ENCODE measurements around the gene GASK1B.

The GASK1B gene

GRCh38 chr4:158182736-158183135 lies 9.9 kb upstream of the GASK1B start:
- Histone ChIP-seq H3K4me3 (ENCODE audit: low read depth, low read length) (no peak overlapping the region), H3K36me3 (ENCODE audit: control insufficient read depth, insufficient read depth, low read length) (no peaks in the 10 kb centered on the region), H3K4me1 (ENCODE audit: control insufficient read depth, insufficient read depth, low read length) (no peaks in the 10 kb centered on the region), H3K27me3 (ENCODE audit: control insufficient read depth, insufficient read depth, low read length) (no peaks in the 10 kb centered on the region), H3K9me3 (ENCODE audit: control insufficient read depth, insufficient read depth, low read length) (no peaks in the 10 kb centered on the region), H3K9ac (ENCODE audit: low read depth, low read length) (no peak overlapping the region), H3K27ac (ENCODE audit: low read depth, low read length) (no peak overlapping the region)

GRCh38 chr4:158181906-158182305 lies 9.1 kb upstream of the GASK1B start:
- Histone ChIP-seq H3K27me3 (ENCODE audit: control insufficient read depth, insufficient read depth, low read length) (no peaks in the 10 kb centered on the region), H3K4me1 (ENCODE audit: control insufficient read depth, insufficient read depth, low read length) (no peaks in the 10 kb centered on the region), H3K4me3 (ENCODE audit: low read depth, low read length) (no peak overlapping the region), H3K27ac (ENCODE audit: low read depth, low read length) (no peak overlapping the region), H3K36me3 (ENCODE audit: control insufficient read depth, insufficient read depth, low read length) (no peaks in the 10 kb centered on the region), H3K9me3 (ENCODE audit: control insufficient read depth, insufficient read depth, low read length) (no peaks in the 10 kb centered on the region), H3K9ac (ENCODE audit: low read depth, low read length) (no peak overlapping the region)

- no peak overlapping the region for H3K27ac ChIP-seq (ENCODE audit: low read depth, low read length)
- no peaks in the 10 kb centered on the region for H3K27me3 ChIP-seq (ENCODE audit: control insufficient read depth, insufficient read depth, low read length)
- no peak overlapping the region for H3K4me3 ChIP-seq (ENCODE audit: low read depth, low read length)
- no peaks in the 10 kb centered on the region for H3K4me1 ChIP-seq (ENCODE audit: control insufficient read depth, insufficient read depth, low read length)
- H3K9ac ChIP-seq (ENCODE audit: low read depth, low read length), result no peak overlapping the region
- H3K9me3 ChIP-seq (ENCODE audit: control insufficient read depth, insufficient read depth, low read length), result no peaks in the 10 kb centered on the region
- no peaks in the 10 kb centered on the region for H3K36me3 ChIP-seq (ENCODE audit: control insufficient read depth, insufficient read depth, low read length)
Observed at GRCh38 chr4:158179465-158179864, 6.6 kb upstream of the GASK1B start.

GRCh38 chr4:158176776-158177175 lies 4.0 kb upstream of the GASK1B start:
- Histone ChIP-seq H3K9me3 (ENCODE audit: control insufficient read depth, insufficient read depth, low read length) (no peaks in the 10 kb centered on the region), H3K27ac (ENCODE audit: low read depth, low read length) (no peak overlapping the region), H3K36me3 (ENCODE audit: control insufficient read depth, insufficient read depth, low read length) (no peaks in the 10 kb centered on the region), H3K27me3 (ENCODE audit: control insufficient read depth, insufficient read depth, low read length) (no peaks in the 10 kb centered on the region), H3K9ac (ENCODE audit: low read depth, low read length) (no peak overlapping the region), H3K4me3 (ENCODE audit: low read depth, low read length) (no peak overlapping the region), H3K4me1 (ENCODE audit: control insufficient read depth, insufficient read depth, low read length) (peaks cover 5% of the 10 kb centered on the region)

GRCh38 chr4:158176108-158176507 lies 3.3 kb upstream of the GASK1B start:
- no peak overlapping the region for H3K27ac ChIP-seq (ENCODE audit: low read depth, low read length)
- no peak overlapping the region for H3K4me3 ChIP-seq (ENCODE audit: low read depth, low read length)
- no peaks in the 10 kb centered on the region for H3K9me3 ChIP-seq (ENCODE audit: control insufficient read depth, insufficient read depth, low read length)
- no peak overlapping the region for H3K9ac ChIP-seq (ENCODE audit: low read depth, low read length)
- H3K36me3 ChIP-seq (ENCODE audit: control insufficient read depth, insufficient read depth, low read length), result no peaks in the 10 kb centered on the region
- H3K4me1 ChIP-seq (ENCODE audit: control insufficient read depth, insufficient read depth, low read length), result peaks cover 5% of the 10 kb centered on the region
- no peaks in the 10 kb centered on the region for H3K27me3 ChIP-seq (ENCODE audit: control insufficient read depth, insufficient read depth, low read length)

- Histone ChIP-seq H3K36me3 (ENCODE audit: control insufficient read depth, insufficient read depth, low read length) (no peaks in the 10 kb centered on the region), H3K27me3 (ENCODE audit: control insufficient read depth, insufficient read depth, low read length) (no peaks in the 10 kb centered on the region), H3K4me1 (ENCODE audit: control insufficient read depth, insufficient read depth, low read length) (peaks cover 5% of the 10 kb centered on the region), H3K27ac (ENCODE audit: low read depth, low read length) (no peak overlapping the region), H3K9ac (ENCODE audit: low read depth, low read length) (no peak overlapping the region), H3K4me3 (ENCODE audit: low read depth, low read length) (no peak overlapping the region), H3K9me3 (ENCODE audit: control insufficient read depth, insufficient read depth, low read length) (no peaks in the 10 kb centered on the region)
Observed at GRCh38 chr4:158170691-158171561, 1.9 kb downstream of the GASK1B start.

GRCh38 chr4:158169931-158170690 lies 2.7 kb downstream of the GASK1B start:
- no peak overlapping the region for H3K9ac ChIP-seq (ENCODE audit: low read depth, low read length)
- no peak overlapping the region for H3K4me3 ChIP-seq (ENCODE audit: low read depth, low read length)
- no peak overlapping the region for H3K27ac ChIP-seq (ENCODE audit: low read depth, low read length)

GRCh38 chr4:158169506-158169905 lies 3.3 kb downstream of the GASK1B start:
- Histone ChIP-seq H3K4me1 (ENCODE audit: control insufficient read depth, insufficient read depth, low read length) (peaks cover 11% of the 10 kb centered on the region), H3K36me3 (ENCODE audit: control insufficient read depth, insufficient read depth, low read length) (no peaks in the 10 kb centered on the region), H3K27ac (ENCODE audit: low read depth, low read length) (no peak overlapping the region), H3K9me3 (ENCODE audit: control insufficient read depth, insufficient read depth, low read length) (no peaks in the 10 kb centered on the region), H3K9ac (ENCODE audit: low read depth, low read length) (no peak overlapping the region), H3K27me3 (ENCODE audit: control insufficient read depth, insufficient read depth, low read length) (no peaks in the 10 kb centered on the region), H3K4me3 (ENCODE audit: low read depth, low read length) (no peak overlapping the region)

More at GRCh38 chr4:158169931-158170690, 2.7 kb downstream of the GASK1B start:
- Histone ChIP-seq H3K4me1 (ENCODE audit: control insufficient read depth, insufficient read depth, low read length) (peaks cover 5% of the 10 kb centered on the region), H3K36me3 (ENCODE audit: control insufficient read depth, insufficient read depth, low read length) (no peaks in the 10 kb centered on the region), H3K9me3 (ENCODE audit: control insufficient read depth, insufficient read depth, low read length) (no peaks in the 10 kb centered on the region), H3K27me3 (ENCODE audit: control insufficient read depth, insufficient read depth, low read length) (no peaks in the 10 kb centered on the region)

- H3K36me3 ChIP-seq (ENCODE audit: control insufficient read depth, insufficient read depth, low read length), result no peaks in the 10 kb centered on the region
- no peaks in the 10 kb centered on the region for H3K9me3 ChIP-seq (ENCODE audit: control insufficient read depth, insufficient read depth, low read length)
- H3K4me3 ChIP-seq (ENCODE audit: low read depth, low read length), result no peak overlapping the region
- H3K27me3 ChIP-seq (ENCODE audit: control insufficient read depth, insufficient read depth, low read length), result no peaks in the 10 kb centered on the region
- H3K27ac ChIP-seq (ENCODE audit: low read depth, low read length), result no peak overlapping the region
- peaks cover 11% of the 10 kb centered on the region for H3K4me1 ChIP-seq (ENCODE audit: control insufficient read depth, insufficient read depth, low read length)
- no peak overlapping the region for H3K9ac ChIP-seq (ENCODE audit: low read depth, low read length)
Observed at GRCh38 chr4:158168606-158169005, 4.2 kb downstream of the GASK1B start.

GRCh38 chr4:158166701-158167100 lies 6.1 kb downstream of the GASK1B start:
- Histone ChIP-seq H3K27me3 (ENCODE audit: control insufficient read depth, insufficient read depth, low read length) (no peaks in the 10 kb centered on the region), H3K4me3 (ENCODE audit: low read depth, low read length) (no peak overlapping the region), H3K27ac (ENCODE audit: low read depth, low read length) (no peak overlapping the region), H3K9me3 (ENCODE audit: control insufficient read depth, insufficient read depth, low read length) (no peaks in the 10 kb centered on the region), H3K36me3 (ENCODE audit: control insufficient read depth, insufficient read depth, low read length) (no peaks in the 10 kb centered on the region), H3K4me1 (ENCODE audit: control insufficient read depth, insufficient read depth, low read length) (peaks cover 5% of the 10 kb centered on the region; the same call in 1 of the 2 replicates), H3K9ac (ENCODE audit: low read depth, low read length) (no peak overlapping the region)

GRCh38 chr4:158164768-158165213 lies 8.0 kb downstream of the GASK1B start:
- no peaks in the 10 kb centered on the region for H3K36me3 ChIP-seq (ENCODE audit: control insufficient read depth, insufficient read depth, low read length)
- no peaks in the 10 kb centered on the region for H3K27me3 ChIP-seq (ENCODE audit: control insufficient read depth, insufficient read depth, low read length)
- H3K27ac ChIP-seq (ENCODE audit: low read depth, low read length), result no peak overlapping the region
- H3K9ac ChIP-seq (ENCODE audit: low read depth, low read length), result no peak overlapping the region
- no peak overlapping the region for H3K4me3 ChIP-seq (ENCODE audit: low read depth, low read length)
- peaks cover 5% of the 10 kb centered on the region; the same call in 1 of the 2 replicates for H3K4me1 ChIP-seq (ENCODE audit: control insufficient read depth, insufficient read depth, low read length)
- no peaks in the 10 kb centered on the region for H3K9me3 ChIP-seq (ENCODE audit: control insufficient read depth, insufficient read depth, low read length)

All from HUES48 (cell line).